ENCODE data around the gene CYB5D1.

Gene CYB5D1

GRCh38 chr17:7817643-7817964 lies 40.2 kb upstream of the CYB5D1 start:
- no peak overlapping the region for H3K4me3 ChIP-seq (ENCODE audit: low read depth, low read length)
- TF ChIP-seq, protein P1, sequence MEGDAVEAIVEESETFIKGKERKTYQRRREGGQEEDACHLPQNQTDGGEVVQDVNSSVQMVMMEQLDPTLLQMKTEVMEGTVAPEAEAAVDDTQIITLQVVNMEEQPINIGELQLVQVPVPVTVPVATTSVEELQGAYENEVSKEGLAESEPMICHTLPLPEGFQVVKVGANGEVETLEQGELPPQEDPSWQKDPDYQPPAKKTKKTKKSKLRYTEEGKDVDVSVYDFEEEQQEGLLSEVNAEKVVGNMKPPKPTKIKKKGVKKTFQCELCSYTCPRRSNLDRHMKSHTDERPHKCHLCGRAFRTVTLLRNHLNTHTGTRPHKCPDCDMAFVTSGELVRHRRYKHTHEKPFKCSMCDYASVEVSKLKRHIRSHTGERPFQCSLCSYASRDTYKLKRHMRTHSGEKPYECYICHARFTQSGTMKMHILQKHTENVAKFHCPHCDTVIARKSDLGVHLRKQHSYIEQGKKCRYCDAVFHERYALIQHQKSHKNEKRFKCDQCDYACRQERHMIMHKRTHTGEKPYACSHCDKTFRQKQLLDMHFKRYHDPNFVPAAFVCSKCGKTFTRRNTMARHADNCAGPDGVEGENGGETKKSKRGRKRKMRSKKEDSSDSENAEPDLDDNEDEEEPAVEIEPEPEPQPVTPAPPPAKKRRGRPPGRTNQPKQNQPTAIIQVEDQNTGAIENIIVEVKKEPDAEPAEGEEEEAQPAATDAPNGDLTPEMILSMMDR (IDR thresholded peaks at IDR 0.05; ENCODE audit: low read depth, low read length) = no peak
- in situ Hi-C loops (cut with HindIII; ENCODE audit: low sequenced_read_pairs) = no loop called here
- no peak for DNase-seq (ENCODE audit: low read depth, low spot score)

DNA sequence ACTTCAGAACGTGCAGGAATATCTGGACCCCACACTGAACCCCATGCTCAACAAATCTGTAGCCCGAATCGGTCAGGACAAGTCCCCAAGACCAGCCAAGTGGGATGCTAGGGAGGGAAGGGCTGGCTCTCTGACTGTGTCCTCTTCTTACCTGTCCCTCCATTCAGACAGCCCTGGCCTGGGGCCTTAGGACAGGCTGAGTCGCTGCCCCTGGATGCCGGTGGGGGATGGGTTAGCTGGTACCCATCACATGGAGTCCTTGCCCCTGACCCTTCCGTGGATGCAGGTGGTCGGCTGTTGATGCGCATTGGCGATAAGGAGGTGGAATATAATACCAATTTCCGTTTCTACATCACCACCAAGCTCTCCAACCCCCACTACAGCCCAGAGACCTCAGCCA lies 39.8 kb upstream of the CYB5D1 start:
- in situ Hi-C loops (cut with HindIII; ENCODE audit: low sequenced_read_pairs) = no loop called here
- DNase-seq (ENCODE audit: low read depth, low spot score) = no peak
- no peak overlapping the region for H3K4me3 ChIP-seq (ENCODE audit: low read depth, low read length)
- TF ChIP-seq, protein P1 (IDR thresholded peaks at IDR 0.05; ENCODE audit: low read depth, low read length) = no peak

DNA sequence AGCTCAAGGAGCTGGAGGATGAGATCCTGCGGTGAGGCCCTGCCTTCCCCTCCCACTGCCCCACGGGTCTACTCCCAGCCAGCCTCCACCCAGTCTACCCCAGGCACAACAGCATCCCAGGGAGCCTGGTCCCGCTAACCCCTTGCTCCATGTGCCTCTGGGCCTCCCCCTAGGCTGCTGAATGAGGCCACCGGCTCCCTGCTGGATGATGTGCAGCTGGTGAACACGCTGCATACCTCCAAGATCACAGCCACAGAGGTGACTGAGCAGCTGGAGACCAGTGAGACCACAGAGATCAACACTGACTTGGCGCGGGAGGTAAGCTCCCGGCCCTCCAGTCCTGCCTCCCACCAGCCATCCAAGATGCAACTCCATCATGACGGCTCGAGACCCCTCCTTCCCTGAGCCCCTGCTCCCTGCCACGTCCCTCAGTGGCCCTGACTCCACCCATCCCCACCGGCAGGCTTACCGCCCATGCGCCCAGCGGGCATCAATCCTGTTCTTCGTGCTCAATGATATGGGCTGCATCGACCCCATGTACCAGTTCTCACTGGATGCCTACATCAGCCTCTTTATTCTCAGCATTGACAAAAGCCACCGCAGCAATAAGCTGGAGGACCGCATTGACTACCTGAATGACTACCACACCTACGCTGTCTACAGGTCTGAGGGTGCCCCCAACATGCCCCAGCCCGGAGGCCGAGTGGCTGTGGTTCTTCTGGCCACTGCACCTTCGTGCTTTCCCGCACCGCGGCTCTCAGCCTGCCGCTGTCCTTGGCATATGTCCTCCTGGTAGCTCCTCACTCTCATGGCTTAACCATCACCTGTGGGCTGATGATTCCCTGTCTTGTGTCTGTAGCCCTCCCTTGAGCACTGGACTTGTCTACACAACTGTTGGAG lies 38.8 kb upstream of the CYB5D1 start:
- H3K4me3 ChIP-seq (ENCODE audit: low read depth, low read length) = no peak overlapping the region
- TF ChIP-seq, protein P1 (IDR thresholded peaks at IDR 0.05; ENCODE audit: low read depth, low read length) = no peak
- no peak for DNase-seq (ENCODE audit: low read depth, low spot score)
- in situ Hi-C loops (cut with HindIII; ENCODE audit: low sequenced_read_pairs) = no loop called here

GRCh38 chr17:7820231-7820630 lies 37.6 kb upstream of the CYB5D1 start:
- no peak for DNase-seq (ENCODE audit: low read depth, low spot score)
- in situ Hi-C loops (cut with HindIII; ENCODE audit: low sequenced_read_pairs) = no loop called here
- no peak overlapping the region for H3K4me3 ChIP-seq (ENCODE audit: low read depth, low read length)
- TF ChIP-seq, protein P1 (IDR thresholded peaks at IDR 0.05; ENCODE audit: low read depth, low read length) = no peak

- TF ChIP-seq, protein P1 (IDR thresholded peaks at IDR 0.05; ENCODE audit: low read depth, low read length) = no peak
- H3K4me3 ChIP-seq (ENCODE audit: low read depth, low read length) = no peak overlapping the region
- no peak for DNase-seq (ENCODE audit: low read depth, low spot score)
- in situ Hi-C loops (cut with HindIII; ENCODE audit: low sequenced_read_pairs) = no loop called here
Observed at GRCh38 chr17:7822126-7822525, 35.7 kb upstream of the CYB5D1 start.

GRCh38 chr17:7823581-7824001 lies 34.2 kb upstream of the CYB5D1 start:
- no peak for DNase-seq (ENCODE audit: low read depth, low spot score)
- H3K4me3 ChIP-seq (ENCODE audit: low read depth, low read length) = no peak overlapping the region
- TF ChIP-seq, protein P1 (IDR thresholded peaks at IDR 0.05; ENCODE audit: low read depth, low read length) = no peak
- in situ Hi-C loops (cut with HindIII; ENCODE audit: low sequenced_read_pairs) = no loop called here
